OCI-LY1 (cell line): ENCODE results near the gene SLC26A2.

Source experiments
- CTCF ChIP-seq: fragments of 200-600 bp; sonication (generic), shearing (Covaris generic); IDR thresholded peaks from 2 replicates; pipeline ENCODE4 v1.5.1; 2017; ENCODE audit warnings: mild to moderate bottlenecking, antibody characterized with exemption, low read length, moderate library complexity, mixed read lengths
- EZH2 ChIP-seq: fragments of 200-600 bp; sonication (generic), shearing (Covaris generic); IDR thresholded peaks from 2 replicates; pipeline ENCODE4 v1.8.0; 2017; ENCODE audit warnings: borderline replicate concordance, mixed run types, mild to moderate bottlenecking, antibody characterized with exemption, low read length, moderate library complexity, mixed read lengths

DNA sequence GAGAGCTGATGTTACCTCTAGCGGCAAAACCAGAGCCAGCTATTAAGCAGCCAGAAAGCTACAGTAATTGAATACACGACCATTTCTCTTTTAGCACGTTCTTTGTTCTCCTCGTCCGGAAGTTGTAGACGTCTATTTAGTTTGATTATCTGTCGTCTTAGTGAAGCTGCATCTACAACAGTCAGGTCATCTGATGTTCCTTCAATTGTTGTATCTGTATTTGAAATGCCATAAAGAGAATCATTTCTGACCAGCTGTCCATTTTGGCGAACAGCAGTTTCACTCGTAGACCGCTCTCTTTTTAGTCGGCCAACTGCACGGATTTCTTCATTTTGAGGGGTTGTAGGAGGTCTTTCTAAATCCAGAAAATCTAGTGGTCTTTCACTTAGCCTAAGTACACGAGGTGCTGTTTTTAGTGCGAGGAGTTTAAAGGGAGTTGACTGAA lies 28.5 kb upstream of the SLC26A2 start:
- no peak for TF ChIP-seq CTCF
- no peak for TF ChIP-seq EZH2
